Measurements from ENCODE around the gene CA4.

Gene CA4

GRCh38 chr17:60130466-60130865, 19.3 kb upstream of the CA4 start:
- no peak for DNase-seq (ENCODE audit: low spot score)

DNA sequence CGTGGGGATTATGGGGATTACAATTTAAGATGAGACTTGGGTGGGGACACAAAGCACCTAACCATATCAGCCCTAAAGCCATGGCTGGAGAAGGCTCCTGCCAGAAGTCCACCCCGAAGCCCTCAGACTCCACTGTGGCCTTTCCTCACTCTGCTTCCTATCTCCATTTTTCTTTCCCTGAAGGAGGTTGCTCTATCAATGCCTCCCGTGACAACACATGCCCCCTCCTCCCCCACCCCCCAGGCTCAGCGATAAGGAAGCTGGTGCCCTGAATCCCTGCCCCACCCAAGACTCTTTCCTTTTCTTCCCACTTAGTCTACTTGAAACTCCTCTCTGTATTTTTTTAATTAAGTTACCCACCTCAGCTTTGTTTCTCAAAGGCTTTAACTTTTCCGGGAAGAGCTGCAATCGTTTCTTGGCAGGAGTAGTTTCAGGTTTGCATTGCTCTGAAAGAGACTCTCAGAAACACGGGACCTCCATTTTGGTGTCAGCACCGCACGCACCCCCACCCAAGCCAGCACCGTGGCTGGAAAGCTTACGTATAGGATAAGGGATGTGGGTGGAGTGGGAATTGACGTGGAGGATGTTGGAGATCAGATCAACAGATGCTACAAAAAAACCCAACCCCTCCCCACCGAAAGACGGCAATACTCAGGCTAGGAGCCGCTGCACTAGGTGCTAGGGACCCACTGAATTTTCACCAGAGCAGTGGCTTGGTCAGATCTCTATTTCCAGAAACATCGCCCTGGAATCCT, 15.2 kb upstream of the CA4 start:
- DNase-seq (ENCODE audit: low spot score) = peak; percentile 6

- DNase-seq (ENCODE audit: low spot score) = peak; percentile 75
Measured at GRCh38 chr17:60135151-60135950, 14.4 kb upstream of the CA4 start.

GRCh38 chr17:60135951-60136666, 13.7 kb upstream of the CA4 start:
- DNase-seq (ENCODE audit: low spot score) = no peak

- no peak for DNase-seq (ENCODE audit: low spot score)
Measured at GRCh38 chr17:60137731-60138130, 12.0 kb upstream of the CA4 start.

DNA sequence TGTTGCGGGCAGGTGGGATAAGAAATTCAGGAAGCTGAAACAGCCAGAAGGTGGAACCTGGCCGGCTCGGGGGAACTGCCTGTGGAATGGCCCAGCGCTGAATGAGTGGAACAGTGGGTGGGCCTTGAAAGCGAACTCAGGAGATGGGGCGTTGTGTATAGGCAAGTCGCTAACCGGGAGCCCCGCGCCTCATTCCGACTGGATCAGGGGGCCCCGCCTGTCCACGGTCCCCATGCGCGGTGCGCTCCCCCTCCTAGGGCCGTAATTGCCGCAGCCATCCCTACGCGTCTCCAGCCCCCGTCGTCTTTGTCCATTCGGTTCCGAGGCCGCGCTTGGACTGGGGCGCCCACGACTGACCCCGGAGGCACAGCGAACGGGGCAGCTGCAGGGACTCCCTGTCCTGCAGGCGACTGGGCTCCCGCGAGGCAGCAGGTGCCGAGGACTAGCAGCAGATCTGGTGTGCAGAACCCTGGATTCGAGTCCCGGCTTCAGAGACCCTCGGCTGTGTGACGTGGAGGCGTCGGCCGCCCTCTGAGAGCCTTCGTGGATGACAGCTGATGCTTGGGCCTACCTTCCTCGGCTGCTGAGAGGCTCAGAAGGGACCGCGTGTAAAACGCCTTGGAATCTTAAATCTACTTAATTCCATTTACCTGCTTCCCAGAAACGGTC, 10.9 kb upstream of the CA4 start:
- no peak for DNase-seq (ENCODE audit: low spot score)

DNA sequence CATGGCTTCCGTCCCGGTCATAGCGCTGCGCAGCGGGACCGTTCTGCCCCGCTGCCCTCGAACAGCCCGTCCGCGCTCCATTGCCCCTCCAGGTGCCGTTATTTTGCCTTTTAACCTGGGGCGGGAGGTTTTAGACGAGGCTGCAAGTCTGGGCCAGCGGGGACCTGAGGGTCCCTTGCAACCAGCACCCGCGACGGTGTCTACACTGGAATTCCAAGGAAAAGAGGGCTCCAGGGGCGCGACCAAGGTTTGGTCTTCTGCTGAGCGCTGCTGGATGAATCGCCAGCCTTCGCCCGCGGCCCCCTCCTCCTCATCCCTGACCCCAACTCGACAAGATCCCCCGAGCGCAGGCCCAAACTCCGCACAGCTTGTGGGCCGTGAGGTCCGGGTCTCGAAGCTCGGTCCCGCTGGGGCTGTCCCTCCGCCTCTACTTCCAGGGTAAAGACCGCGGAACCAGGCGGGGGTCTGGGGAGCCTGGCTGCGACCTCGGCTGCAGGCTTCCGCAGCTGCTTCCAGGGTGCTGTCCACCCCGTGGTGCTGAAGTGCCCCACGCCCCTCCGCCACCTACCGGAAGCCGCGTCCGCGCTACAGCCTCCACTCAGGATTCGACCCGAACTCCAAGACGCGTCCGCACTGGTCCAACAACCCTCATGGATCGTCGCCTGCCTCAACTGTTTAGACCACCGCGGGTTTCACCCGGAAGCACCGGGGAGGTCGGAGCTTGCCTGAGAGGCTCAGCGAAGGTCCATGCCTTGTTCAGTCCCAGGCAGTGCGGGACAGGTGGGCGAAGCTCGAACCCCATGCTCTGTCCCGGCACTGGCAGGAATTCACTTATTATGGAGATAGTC, 10.1 kb upstream of the CA4 start:
- peak; percentile 47 for DNase-seq (ENCODE audit: low spot score)

GRCh38 chr17:60141111-60142018, 8.4 kb upstream of the CA4 start:
- DNase-seq (ENCODE audit: low spot score) = no peak

DNA sequence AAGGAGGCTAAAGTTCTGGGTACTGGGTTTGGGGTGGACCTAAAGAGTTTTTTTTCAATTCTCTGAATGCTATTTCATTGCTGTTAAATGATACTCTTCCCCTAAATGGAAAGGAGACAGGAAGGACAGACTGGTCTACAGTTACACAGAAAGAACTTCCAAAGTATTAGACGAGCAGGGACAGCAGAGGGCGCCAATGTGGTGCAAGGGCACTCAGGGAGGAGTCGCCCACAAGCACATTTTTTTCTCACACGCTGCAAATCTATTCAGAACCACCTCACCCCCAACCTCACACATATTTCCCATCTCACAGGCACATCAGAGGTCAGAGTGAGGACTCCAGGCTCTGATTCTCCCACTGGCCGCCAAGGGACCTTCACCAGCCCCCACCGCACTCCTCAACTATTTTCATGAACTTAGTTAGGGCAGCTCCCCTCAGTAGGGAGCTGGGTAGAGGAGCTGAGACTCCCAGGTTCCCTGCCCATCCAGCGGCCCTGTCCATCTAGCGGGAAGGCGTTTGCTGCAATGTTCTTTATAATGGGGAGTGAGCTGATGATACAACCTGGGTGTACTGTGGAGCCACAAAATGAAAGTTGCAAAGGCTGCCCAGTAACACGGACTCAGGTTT, 6.8 kb upstream of the CA4 start:
- peak; percentile 63 for DNase-seq (ENCODE audit: low spot score)

DNA sequence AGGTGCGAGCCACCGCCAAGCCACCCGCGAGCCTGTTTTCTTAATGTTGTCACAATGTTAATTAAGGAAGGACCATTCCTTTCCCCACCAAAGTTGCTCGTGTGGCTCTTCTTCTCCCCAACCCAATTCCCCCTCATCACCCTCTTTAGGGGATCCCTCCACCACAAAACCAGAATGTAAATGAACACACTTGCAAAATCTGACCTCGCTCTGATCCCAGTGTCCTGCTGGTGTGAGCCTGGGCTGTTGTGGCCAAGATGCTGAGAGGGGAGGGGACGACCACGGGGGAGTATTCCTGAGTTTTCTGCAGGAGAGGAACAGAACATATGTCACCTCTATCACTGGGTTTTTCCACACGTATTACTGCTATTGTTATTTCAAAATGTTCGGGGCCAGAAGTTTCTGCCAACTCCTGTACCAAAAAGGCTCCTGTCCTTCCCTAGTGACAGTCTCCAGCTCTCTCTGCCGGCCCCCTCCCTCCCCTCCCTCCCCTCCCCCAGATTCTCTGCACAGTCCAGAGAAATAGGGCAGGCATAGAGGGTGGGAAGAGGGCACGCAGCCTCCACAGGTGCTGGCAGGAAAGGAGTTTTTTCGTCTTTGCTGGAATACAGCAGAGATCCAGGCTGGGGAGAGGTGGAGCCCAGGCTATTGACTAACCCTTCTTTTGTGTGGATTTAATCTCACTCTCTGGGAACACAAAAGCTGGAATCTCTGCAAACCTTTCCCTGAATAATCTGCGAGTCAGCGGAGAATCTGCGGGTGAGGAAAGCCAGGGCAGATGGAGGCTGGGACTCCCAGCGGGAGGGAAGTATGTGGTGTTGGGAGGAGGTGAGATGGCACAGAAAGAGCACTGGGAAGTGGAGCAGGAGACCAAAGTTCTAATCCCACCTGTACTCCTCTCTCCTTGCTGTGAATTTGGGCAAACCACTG, 4.5 kb upstream of the CA4 start:
- DNase-seq (ENCODE audit: low spot score) = no peak

- no peak for DNase-seq (ENCODE audit: low spot score)
Measured at GRCh38 chr17:60146206-60146605, 3.6 kb upstream of the CA4 start.

- no peak for DNase-seq (ENCODE audit: low spot score)
Measured at GRCh38 chr17:60147553-60148223, 2.1 kb upstream of the CA4 start.

- DNase-seq (ENCODE audit: low spot score) = no peak
Measured at GRCh38 chr17:60148373-60148772, 1.4 kb upstream of the CA4 start.

DNA sequence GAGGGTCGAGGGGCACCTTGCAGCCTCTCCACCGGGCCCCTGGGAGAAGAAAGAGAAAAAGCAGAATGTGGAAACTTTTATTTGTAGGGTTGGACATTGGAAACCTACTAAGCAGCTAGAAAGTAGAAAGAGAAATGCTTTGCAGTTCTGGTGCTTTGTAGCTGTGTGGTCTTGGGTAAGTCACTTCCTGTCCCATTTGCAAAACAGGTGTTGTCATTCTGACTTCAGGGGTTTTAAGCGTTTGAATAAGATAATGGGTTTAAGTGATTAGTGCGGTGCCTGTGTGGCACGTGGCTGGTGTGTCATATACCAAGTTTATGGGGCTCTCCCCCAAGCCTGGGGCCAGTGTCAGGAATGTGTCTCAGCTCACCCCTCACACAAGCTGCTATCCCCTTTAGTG, 1.6 kb downstream of the CA4 start:
- DNase-seq (ENCODE audit: low spot score) = no peak

- no peak for DNase-seq (ENCODE audit: low spot score)
Measured at GRCh38 chr17:60153606-60154390, 4.0 kb downstream of the CA4 start.

DNA sequence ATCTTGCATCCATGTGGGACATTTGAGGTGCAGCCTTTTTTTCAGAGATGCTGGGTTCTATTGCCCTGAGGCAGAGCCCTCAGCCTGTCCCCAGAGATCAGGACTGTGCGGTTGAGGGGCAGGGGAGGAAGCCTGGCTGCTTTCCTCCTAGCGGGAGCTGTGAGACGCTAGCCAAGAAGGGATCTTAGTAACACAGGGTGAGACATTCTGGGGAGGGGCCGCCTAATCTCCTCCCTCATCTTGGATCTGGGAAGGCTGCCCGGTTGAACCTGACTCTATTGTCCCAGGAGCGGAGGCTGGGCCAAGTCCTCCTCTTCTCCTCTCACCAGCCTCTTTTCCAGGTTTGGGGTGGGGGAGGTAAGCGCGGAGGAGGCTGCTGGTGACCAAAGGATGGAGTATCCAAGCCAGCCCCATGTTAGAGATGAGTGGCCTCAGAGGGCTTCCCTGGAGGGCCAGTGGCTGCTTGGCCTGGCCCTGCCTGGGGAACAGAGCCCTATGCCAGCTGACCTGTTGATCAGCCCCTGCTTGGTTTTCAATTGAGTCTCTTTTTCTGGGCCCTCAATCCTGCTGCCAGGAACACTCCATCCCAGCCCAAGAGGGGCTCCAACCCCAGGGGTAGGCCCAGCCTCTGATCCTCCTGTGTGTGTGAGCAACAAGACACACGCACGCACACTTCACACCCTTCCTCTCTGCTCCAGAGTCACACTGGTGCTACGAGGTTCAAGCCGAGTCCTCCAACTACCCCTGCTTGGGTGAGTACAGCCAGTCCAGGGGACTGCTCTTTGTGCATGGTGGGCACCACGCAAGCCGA, 5.0 kb downstream of the CA4 start:
- DNase-seq (ENCODE audit: low spot score) = no peak

Measured in CD4-positive, alpha-beta T cell treated with Interleukin-6 at 100 ng/mL for 8 hours (primary cell).